ENCODE measurements around the gene DNAJC17.

Gene DNAJC17

GRCh38 chr15:40763801-40764628, 43.3 kb downstream of the DNAJC17 start, which contains the start of gene GCHFR:
GCHFR (plus strand) TSS chr15:40764068; CDS start chr15:40764181, 113 bp downstream.
- peak; percentile 63 to 72 for DNase-seq

GRCh38 chr15:40762919-40763800, 44.1 kb downstream of the DNAJC17 start:
- DNase-seq, result peak; percentile 26 to 45

- DNase-seq, result no peak
Observed at GRCh38 chr15:40759961-40760360, 47.3 kb downstream of the DNAJC17 start.

- DNase-seq, result no peak
Observed at GRCh38 chr15:40756938-40757337, 50.3 kb downstream of the DNAJC17 start.

- DNase-seq, result no peak
Observed at GRCh38 chr15:40755812-40756208, 51.5 kb downstream of the DNAJC17 start.

- DNase-seq, result peak; percentile 92 to 93
Observed at GRCh38 chr15:40754883-40755811, 52.1 kb downstream of the DNAJC17 start, which contains the start of gene RMDN3. RMDN3 (minus strand) TSS chr15:40755254; CDS start chr15:40754783, 471 bp downstream.

GRCh38 chr15:40754574-40754882, 52.7 kb downstream of the DNAJC17 start:
- no peak for DNase-seq

GRCh38 chr15:40751745-40752144, 55.5 kb downstream of the DNAJC17 start:
- DNase-seq, result no peak

- DNase-seq, result no peak
Observed at GRCh38 chr15:40750885-40751284, 56.4 kb downstream of the DNAJC17 start.

- DNase-seq, result no peak
Observed at GRCh38 chr15:40749151-40749630, 58.1 kb downstream of the DNAJC17 start.

GRCh38 chr15:40747685-40748631, 59.3 kb downstream of the DNAJC17 start:
- no peak for DNase-seq

- DNase-seq, result no peak
Observed at GRCh38 chr15:40746916-40747418, 60.3 kb downstream of the DNAJC17 start.

- no peak for DNase-seq
Observed at GRCh38 chr15:40744815-40745152, 62.5 kb downstream of the DNAJC17 start.

GRCh38 chr15:40743921-40744814, 63.1 kb downstream of the DNAJC17 start:
- DNase-seq, result peak; percentile 66 to 84

GRCh38 chr15:40743485-40743901, 63.8 kb downstream of the DNAJC17 start:
- DNase-seq, result no peak

- no peak for DNase-seq
Observed at GRCh38 chr15:40739854-40740253, 67.4 kb downstream of the DNAJC17 start.

GRCh38 chr15:40739047-40739446, 68.2 kb downstream of the DNAJC17 start:
- no peak for DNase-seq

GRCh38 chr15:40737048-40737447, 70.2 kb downstream of the DNAJC17 start:
- DNase-seq, result no peak

- DNase-seq, result no peak
Observed at GRCh38 chr15:40736575-40736974, 70.7 kb downstream of the DNAJC17 start.

GRCh38 chr15:40731034-40731433, 76.2 kb downstream of the DNAJC17 start:
- no peak for DNase-seq
